ENCODE measurements around the gene ST8SIA5.
A peak's percentile ranks its signal among the peaks of the same experiment; 100 is the strongest.

Gene ST8SIA5

GRCh38 chr18:46632401-46633071, 124.3 kb downstream of the ST8SIA5 start:
- Histone ChIP-seq H3K4me1 (ENCODE audit: control extremely low read depth in 1 of 4, control insufficient read depth in 4 of 4, insufficient read depth in 4 of 4, low read length in 3 of 4) (peaks cover 0 to 17% (median 0%) of the 10 kb centered on the region in 4 experiments), H3K27me3 (replicated peaks in 2 of 5; ENCODE audit: control insufficient read depth in 4 of 5, insufficient read depth in 5 of 5, low read length in 4 of 5) (no peaks in the 10 kb centered on the region), H3K36me3 (ENCODE audit: control insufficient read depth in 4 of 4, insufficient read depth in 4 of 4, low read length in 3 of 4) (no peaks in the 10 kb centered on the region), H3K4me3 (ENCODE audit: control insufficient read depth in 1 of 7, extremely low read depth in 1 of 7, insufficient read depth in 4 of 7, low read depth in 2 of 7, low read length in 6 of 7) (no peak overlapping the region), H3K27ac (ENCODE audit: insufficient read depth in 1 of 2, low read depth in 1 of 2, low read length in 2 of 2, poor library complexity in 1 of 2, severe bottlenecking in 2 of 2) (no peak overlapping the region), H3K9me3 (ENCODE audit: control extremely low read depth in 1 of 5, control insufficient read depth in 4 of 5, insufficient read depth in 2 of 5, low read depth in 1 of 5, low read length in 4 of 5) (peaks cover 0 to 3% (median 0%) of the 10 kb centered on the region in 5 experiments)
- CTCF ChIA-PET: no interaction called here
- no peak for DNase-seq
- POLR2A ChIA-PET: no interaction called here
- 99% methylated on average over 7 of the region's 8 CpGs for WGBS (ENCODE audit: insufficient coverage)

- no peaks in the 10 kb centered on the region for H3K36me3 ChIP-seq (ENCODE audit: control insufficient read depth in 4 of 4, insufficient read depth in 4 of 4, low read length in 3 of 4)
- ChIA-PET CTCF (interaction anchor here (1.0 kb wide), 1 partner anchor 75 kb away, joined by 3 read pairs; no protein-coding TSS in a partner anchor), POLR2A (no interaction called here)
- H3K4me1 ChIP-seq (ENCODE audit: control extremely low read depth in 1 of 4, control insufficient read depth in 4 of 4, insufficient read depth in 4 of 4, low read length in 3 of 4): peaks cover 0 to 17% (median 0%) of the 10 kb centered on the region in 4 experiments
- no peaks in the 10 kb centered on the region for H3K27me3 ChIP-seq (replicated peaks in 2 of 5; ENCODE audit: control insufficient read depth in 4 of 5, insufficient read depth in 5 of 5, low read length in 4 of 5)
- no peak overlapping the region for H3K4me3 ChIP-seq (ENCODE audit: control insufficient read depth in 1 of 7, extremely low read depth in 1 of 7, insufficient read depth in 4 of 7, low read depth in 2 of 7, low read length in 6 of 7)
- 94% methylated on average over 2 of the region's 3 CpGs for WGBS (ENCODE audit: insufficient coverage)
- H3K27ac ChIP-seq (ENCODE audit: insufficient read depth in 1 of 2, low read depth in 1 of 2, low read length in 2 of 2, poor library complexity in 1 of 2, severe bottlenecking in 2 of 2): no peak overlapping the region
- peaks cover 0 to 3% (median 0%) of the 10 kb centered on the region in 5 experiments for H3K9me3 ChIP-seq (ENCODE audit: control extremely low read depth in 1 of 5, control insufficient read depth in 4 of 5, insufficient read depth in 2 of 5, low read depth in 1 of 5, low read length in 4 of 5)
- DNase-seq: no peak
Measured at GRCh38 chr18:46630991-46631390, 125.9 kb downstream of the ST8SIA5 start.

- ChIA-PET POLR2A (no interaction called here), CTCF (interaction anchor here (1.0 to 1.8 kb wide), 2 partner anchors 13 to 74 kb away, joined by 3 to 4 read pairs; no protein-coding TSS in a partner anchor)
- DNase-seq: peak in 2 of 3 donors; percentile 6 to 23
- H3K9me3 ChIP-seq (ENCODE audit: control extremely low read depth in 1 of 5, control insufficient read depth in 4 of 5, insufficient read depth in 2 of 5, low read depth in 1 of 5, low read length in 4 of 5): peaks cover 0 to 3% (median 0%) of the 10 kb centered on the region in 5 experiments
- H3K4me3 ChIP-seq (ENCODE audit: control insufficient read depth in 1 of 7, extremely low read depth in 1 of 7, insufficient read depth in 4 of 7, low read depth in 2 of 7, low read length in 6 of 7): no peak overlapping the region
- no peaks in the 10 kb centered on the region for H3K27me3 ChIP-seq (replicated peaks in 2 of 5; ENCODE audit: control insufficient read depth in 4 of 5, insufficient read depth in 5 of 5, low read length in 4 of 5)
- WGBS (ENCODE audit: insufficient coverage): 72% methylated on average over 4 of the region's 4 CpGs
- peaks cover 0 to 22% (median 0%) of the 10 kb centered on the region in 4 experiments for H3K4me1 ChIP-seq (ENCODE audit: control extremely low read depth in 1 of 4, control insufficient read depth in 4 of 4, insufficient read depth in 4 of 4, low read length in 3 of 4)
- no peaks in the 10 kb centered on the region for H3K36me3 ChIP-seq (ENCODE audit: control insufficient read depth in 4 of 4, insufficient read depth in 4 of 4, low read length in 3 of 4)
- H3K27ac ChIP-seq (ENCODE audit: insufficient read depth in 1 of 2, low read depth in 1 of 2, low read length in 2 of 2, poor library complexity in 1 of 2, severe bottlenecking in 2 of 2): no peak overlapping the region
Measured at GRCh38 chr18:46630160-46630559, 126.7 kb downstream of the ST8SIA5 start.

- CTCF ChIA-PET: interaction anchor here (1.8 kb wide), 1 partner anchor 13 kb away, joined by 4 read pairs; no protein-coding TSS in a partner anchor
- Histone ChIP-seq H3K4me1 (ENCODE audit: control extremely low read depth in 1 of 4, control insufficient read depth in 4 of 4, insufficient read depth in 4 of 4, low read length in 3 of 4) (peaks cover 0 to 28% (median under 1%) of the 10 kb centered on the region in 4 experiments), H3K36me3 (ENCODE audit: control insufficient read depth in 4 of 4, insufficient read depth in 4 of 4, low read length in 3 of 4) (no peaks in the 10 kb centered on the region), H3K27me3 (replicated peaks in 2 of 5; ENCODE audit: control insufficient read depth in 4 of 5, insufficient read depth in 5 of 5, low read length in 4 of 5) (no peaks in the 10 kb centered on the region), H3K4me3 (ENCODE audit: control insufficient read depth in 1 of 7, extremely low read depth in 1 of 7, insufficient read depth in 4 of 7, low read depth in 2 of 7, low read length in 6 of 7) (no peak overlapping the region), H3K9me3 (ENCODE audit: control extremely low read depth in 1 of 5, control insufficient read depth in 4 of 5, insufficient read depth in 2 of 5, low read depth in 1 of 5, low read length in 4 of 5) (peaks cover 0 to 3% (median 0%) of the 10 kb centered on the region in 5 experiments), H3K27ac (ENCODE audit: insufficient read depth in 1 of 2, low read depth in 1 of 2, low read length in 2 of 2, poor library complexity in 1 of 2, severe bottlenecking in 2 of 2) (no peak overlapping the region)
- WGBS (ENCODE audit: insufficient coverage): 100% methylated on average over 4 of the region's 5 CpGs
- no peak for DNase-seq
- POLR2A ChIA-PET: no interaction called here
Measured at GRCh38 chr18:46629361-46629760, 127.5 kb downstream of the ST8SIA5 start.

- Histone ChIP-seq H3K36me3 (ENCODE audit: control insufficient read depth in 4 of 4, insufficient read depth in 4 of 4, low read length in 3 of 4) (no peaks in the 10 kb centered on the region), H3K4me1 (ENCODE audit: control extremely low read depth in 1 of 4, control insufficient read depth in 4 of 4, insufficient read depth in 4 of 4, low read length in 3 of 4) (peaks cover 1 to 40% (median 11%) of the 10 kb centered on the region in 4 experiments), H3K27me3 (replicated peaks in 2 of 5; ENCODE audit: control insufficient read depth in 4 of 5, insufficient read depth in 5 of 5, low read length in 4 of 5) (no peaks in the 10 kb centered on the region), H3K4me3 (ENCODE audit: control insufficient read depth in 1 of 7, extremely low read depth in 1 of 7, insufficient read depth in 4 of 7, low read depth in 2 of 7, low read length in 6 of 7) (no peak overlapping the region), H3K9me3 (ENCODE audit: control extremely low read depth in 1 of 5, control insufficient read depth in 4 of 5, insufficient read depth in 2 of 5, low read depth in 1 of 5, low read length in 4 of 5) (no peaks in the 10 kb centered on the region), H3K27ac (ENCODE audit: insufficient read depth in 1 of 2, low read depth in 1 of 2, low read length in 2 of 2, poor library complexity in 1 of 2, severe bottlenecking in 2 of 2) (no peak overlapping the region)
- no peak for DNase-seq
- ChIA-PET POLR2A (no interaction called here), CTCF (interaction anchor here (0.7 to 1.8 kb wide), 3 partner anchors 15 to 30 kb away, joined by 3 to 4 read pairs (median 3); no protein-coding TSS in a partner anchor)
- WGBS (ENCODE audit: insufficient coverage): 100% methylated on average over 4 of the region's 5 CpGs
Measured at GRCh38 chr18:46628206-46628605, 128.6 kb downstream of the ST8SIA5 start.

- Histone ChIP-seq H3K36me3 (ENCODE audit: control insufficient read depth in 4 of 4, insufficient read depth in 4 of 4, low read length in 3 of 4) (no peaks in the 10 kb centered on the region), H3K27me3 (replicated peaks in 2 of 5; ENCODE audit: control insufficient read depth in 4 of 5, insufficient read depth in 5 of 5, low read length in 4 of 5) (no peaks in the 10 kb centered on the region), H3K9me3 (ENCODE audit: control extremely low read depth in 1 of 5, control insufficient read depth in 4 of 5, insufficient read depth in 2 of 5, low read depth in 1 of 5, low read length in 4 of 5) (no peaks in the 10 kb centered on the region), H3K4me1 (ENCODE audit: control extremely low read depth in 1 of 4, control insufficient read depth in 4 of 4, insufficient read depth in 4 of 4, low read length in 3 of 4) (peaks cover 5 to 49% (median 17%) of the 10 kb centered on the region in 4 experiments), H3K27ac (ENCODE audit: insufficient read depth in 1 of 2, low read depth in 1 of 2, low read length in 2 of 2, poor library complexity in 1 of 2, severe bottlenecking in 2 of 2) (no peak overlapping the region), H3K4me3 (ENCODE audit: control insufficient read depth in 1 of 7, extremely low read depth in 1 of 7, insufficient read depth in 4 of 7, low read depth in 2 of 7, low read length in 6 of 7) (no peak overlapping the region)
- ChIA-PET POLR2A (no interaction called here), CTCF (interaction anchor here (1.1 kb wide), 1 partner anchor 346 kb away, joined by 3 read pairs; no protein-coding TSS in a partner anchor)
- 100% methylated on average over 1 of the region's 2 CpGs for WGBS (ENCODE audit: insufficient coverage)
- DNase-seq: no peak
Measured at GRCh38 chr18:46627136-46627535, 129.7 kb downstream of the ST8SIA5 start.

- peaks cover 5 to 53% (median 21%) of the 10 kb centered on the region in 4 experiments for H3K4me1 ChIP-seq (ENCODE audit: control extremely low read depth in 1 of 4, control insufficient read depth in 4 of 4, insufficient read depth in 4 of 4, low read length in 3 of 4)
- H3K27ac ChIP-seq (ENCODE audit: insufficient read depth in 1 of 2, low read depth in 1 of 2, low read length in 2 of 2, poor library complexity in 1 of 2, severe bottlenecking in 2 of 2): no peak overlapping the region
- ChIA-PET POLR2A (no interaction called here), CTCF (interaction anchor here (1.2 to 4.9 kb wide), 3 partner anchors 33 to 343 kb away, joined by 3 to 33 read pairs (median 21); no protein-coding TSS in a partner anchor)
- H3K36me3 ChIP-seq (ENCODE audit: control insufficient read depth in 4 of 4, insufficient read depth in 4 of 4, low read length in 3 of 4): no peaks in the 10 kb centered on the region
- H3K4me3 ChIP-seq (ENCODE audit: control insufficient read depth in 1 of 7, extremely low read depth in 1 of 7, insufficient read depth in 4 of 7, low read depth in 2 of 7, low read length in 6 of 7): no peak overlapping the region
- no peaks in the 10 kb centered on the region for H3K27me3 ChIP-seq (replicated peaks in 2 of 5; ENCODE audit: control insufficient read depth in 4 of 5, insufficient read depth in 5 of 5, low read length in 4 of 5)
- WGBS (ENCODE audit: insufficient coverage): 96% methylated on average over 4 of the region's 5 CpGs
- no peaks in the 10 kb centered on the region for H3K9me3 ChIP-seq (ENCODE audit: control extremely low read depth in 1 of 5, control insufficient read depth in 4 of 5, insufficient read depth in 2 of 5, low read depth in 1 of 5, low read length in 4 of 5)
- no peak for DNase-seq
Measured at GRCh38 chr18:46625069-46625468, 131.8 kb downstream of the ST8SIA5 start.

All from common myeloid progenitor, CD34-positive (primary cell).